Brain microvascular endothelial cell (primary cell): ENCODE results near the gene RASSF7.
"Not testable (repeated sequence)": the region's sequence is repeated elsewhere in the genome, so short reads cannot be mapped to it uniquely, and the experiment has no call there.

Source experiments
- DNase-seq: peaks from one replicate; pipeline ENCODE4 v3.0.0-alpha.2; 2020
- H3K27ac ChIP-seq: fragments of 250-450 bp; sonication (Bioruptor Pico); 2 replicates; pipeline ENCODE4 v1.5.1; 2020; ENCODE audit warnings: mild to moderate bottlenecking, moderate library complexity
- H3K27me3 ChIP-seq: fragments of 250-450 bp; sonication (Bioruptor Pico); replicated peaks from 2 replicates; pipeline ENCODE4 v1.5.1; 2020; ENCODE audit warnings: mild to moderate bottlenecking
- H3K36me3 ChIP-seq: fragments of 250-450 bp; sonication (Bioruptor Pico); replicated peaks from 2 replicates; pipeline ENCODE4 v1.5.1; 2020; ENCODE audit warnings: mild to moderate bottlenecking
- H3K4me3 ChIP-seq: 2 replicates; pipeline ENCODE4 v1.5.1; 2011; ENCODE audit warnings: low read depth, mild to moderate bottlenecking, control low read depth, low read length, moderate library complexity
- CTCF ChIP-seq: IDR thresholded peaks from 2 replicates; pipeline ENCODE4 v1.5.1; 2011; ENCODE audit warnings: low read depth, mild to moderate bottlenecking, moderate library complexity, low read length, control low read depth, inconsistent platforms; ENCODE audit errors: missing control alignments
- in situ Hi-C: cut with HindIII; loops from 2 replicates; pipeline ENCODE4 v1.10.0; 2017; ENCODE audit warnings: low sequenced_read_pairs, low pct_ligation_motif_present

RASSF7 gene

GRCh38 chr11:567629-568292 lies 7.0 kb downstream of the RASSF7 start:
- Histone ChIP-seq H3K27me3 (no peaks in the 10 kb centered on the region), H3K27ac (no peak overlapping the region), H3K36me3 (no peaks in the 10 kb centered on the region), H3K4me3 (peak overlapping the region; percentile 53)
- no peak for TF ChIP-seq CTCF
- DNase-seq = no peak
- in situ Hi-C loops = no loop called here

GRCh38 chr11:568306-569157 lies 7.8 kb downstream of the RASSF7 start:
- DNase-seq = peak; percentile 77
- Histone ChIP-seq H3K27ac (no peak overlapping the region), H3K36me3 (no peaks in the 10 kb centered on the region), H3K27me3 (no peaks in the 10 kb centered on the region), H3K4me3 (peak overlapping the region; percentile 53)
- TF ChIP-seq CTCF = no peak
- in situ Hi-C loops = no loop called here

GRCh38 chr11:569158-569885 lies 8.6 kb downstream of the RASSF7 start:
- Histone ChIP-seq H3K4me3 (peak overlapping the region; percentile 47), H3K27me3 (no peaks in the 10 kb centered on the region), H3K36me3 (no peaks in the 10 kb centered on the region), H3K27ac (no peak overlapping the region)
- TF ChIP-seq CTCF = no peak
- DNase-seq = no peak
- in situ Hi-C loops = no loop called here

GRCh38 chr11:571802-572185 lies 11.0 kb downstream of the RASSF7 start:
- no peak overlapping the region for H3K4me3 ChIP-seq
- H3K27me3 ChIP-seq = peaks cover 8% of the 10 kb centered on the region
- DNase-seq = no peak
- H3K27ac ChIP-seq = no peak overlapping the region
- no peaks in the 10 kb centered on the region for H3K36me3 ChIP-seq
- in situ Hi-C loops = no loop called here
- no peak for TF ChIP-seq CTCF

GRCh38 chr11:573146-573759 lies 12.5 kb downstream of the RASSF7 start:
- in situ Hi-C loops = no loop called here
- H3K27me3 ChIP-seq = peaks cover 8% of the 10 kb centered on the region

GRCh38 chr11:574031-574570 lies 13.3 kb downstream of the RASSF7 start:
- DNase-seq, H3K4me3 ChIP-seq, H3K27ac ChIP-seq, in situ Hi-C loops, H3K27me3 ChIP-seq, H3K36me3 ChIP-seq: not testable (repeated sequence)

More at GRCh38 chr11:573146-573759, 12.5 kb downstream of the RASSF7 start:
- TF ChIP-seq CTCF = no peak
- Histone ChIP-seq H3K27ac (no peak overlapping the region), H3K4me3 (no peak overlapping the region), H3K36me3 (no peaks in the 10 kb centered on the region)
- DNase-seq = no peak
